Stimulated activated CD4-positive, alpha-beta T cell treated with anti-CD3 and anti-CD28 coated beads, Interleukin-4, amount 100 ng/mL, for 4 hours (primary cell): ENCODE results near the gene PUS1.

Experiments used
- DNase-seq, 2 experiments: peaks; one replicate each; pipeline ENCODE4 v3.0.0-alpha.2; 2020

The PUS1 gene

GRCh38 chr12:131903270-131904255 lies 25.5 kb upstream of the PUS1 start:
- DNase-seq: no peak

- no peak for DNase-seq
These were observed 24.7 kb upstream of the PUS1 start for GRCh38 chr12:131904346-131904745.

DNA sequence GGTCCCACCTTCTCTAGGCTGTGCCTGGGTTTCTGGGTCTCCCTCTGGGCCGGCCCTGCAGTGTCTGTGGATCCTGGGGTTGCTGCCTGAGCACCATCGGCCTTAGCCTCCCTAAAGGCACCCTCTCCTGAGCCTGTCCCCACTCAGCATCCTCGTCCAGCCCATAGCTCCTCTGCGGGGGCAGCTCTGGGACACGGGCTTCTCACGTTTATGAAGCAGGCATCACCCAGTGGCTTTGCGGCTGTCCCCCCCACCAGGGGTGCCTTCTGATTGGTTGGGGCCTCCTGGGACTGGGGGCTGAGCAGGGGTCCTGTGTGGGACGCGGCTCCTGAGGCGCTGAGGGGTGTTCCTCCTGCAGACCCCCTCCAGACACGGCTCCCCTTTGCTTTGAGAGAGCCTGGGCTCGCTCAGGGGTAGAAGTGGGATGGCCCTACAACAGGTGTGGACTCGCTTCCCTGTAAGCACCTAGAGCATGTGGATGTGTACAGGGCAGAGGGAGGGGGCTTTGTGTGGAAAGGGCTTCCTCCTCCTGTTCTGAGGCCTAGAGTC lies 23.9 kb upstream of the PUS1 start:
- DNase-seq: no peak

DNA sequence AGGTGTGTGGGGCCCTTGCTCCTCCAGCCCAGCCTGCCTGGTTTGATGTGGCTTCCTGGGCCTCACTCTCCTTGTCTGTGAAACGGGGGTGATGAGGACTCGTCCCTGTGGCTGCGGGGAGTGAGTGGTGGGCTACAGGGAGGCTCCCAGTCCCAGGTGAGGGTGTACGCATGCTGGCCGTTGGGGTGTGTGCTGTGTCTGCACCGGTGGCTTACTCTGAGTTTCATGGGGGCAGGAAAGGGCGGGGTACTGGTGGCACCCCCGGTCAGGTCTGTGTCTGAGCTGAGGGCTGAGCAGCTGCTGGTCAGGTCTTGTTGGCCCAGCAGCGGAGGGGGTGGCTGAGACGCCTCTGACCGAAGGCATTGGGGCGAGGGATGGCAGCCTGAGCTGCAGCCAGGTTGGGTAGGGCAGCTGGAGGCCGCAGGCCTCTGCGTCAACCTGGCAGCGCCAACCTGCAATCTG lies 23.4 kb upstream of the PUS1 start:
- no peak for DNase-seq

GRCh38 chr12:131907379-131908091 lies 21.5 kb upstream of the PUS1 start:
- DNase-seq: no peak

- no peak for DNase-seq
These were observed 20.7 kb upstream of the PUS1 start for GRCh38 chr12:131908092-131909080.

DNA sequence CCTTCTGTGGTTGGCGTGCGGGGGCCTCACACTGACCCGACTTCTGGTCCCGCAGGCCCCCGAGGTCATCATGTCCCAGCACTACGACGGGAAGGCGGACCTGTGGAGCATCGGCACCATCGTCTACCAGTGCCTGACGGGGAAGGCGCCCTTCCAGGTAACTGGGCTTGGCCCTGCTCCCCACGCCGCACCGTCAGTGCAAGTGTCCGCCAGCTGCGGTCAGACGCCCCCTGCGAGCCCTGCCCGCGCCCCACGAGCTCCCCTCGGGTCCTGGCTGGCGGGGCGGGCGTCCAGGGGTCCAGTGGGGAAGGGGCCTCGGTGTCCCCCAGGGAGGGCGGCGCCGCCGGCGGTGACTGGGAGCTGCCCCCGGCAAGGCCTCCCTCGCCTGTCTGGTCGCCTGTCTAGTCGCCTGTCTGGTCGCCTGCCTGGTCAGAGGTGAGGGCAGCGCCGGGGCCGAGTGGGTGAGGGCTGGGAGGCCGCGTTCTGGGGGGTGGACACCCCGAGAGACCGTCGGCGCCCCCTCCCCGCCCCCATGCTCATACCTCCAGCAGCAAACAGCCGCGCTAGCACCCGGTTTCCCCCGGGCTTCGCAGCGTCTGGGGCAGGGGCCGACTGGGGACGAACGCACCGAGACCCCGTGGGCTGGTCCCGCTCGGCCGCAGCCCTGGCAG lies 19.9 kb upstream of the PUS1 start:
- DNase-seq: no peak

DNA sequence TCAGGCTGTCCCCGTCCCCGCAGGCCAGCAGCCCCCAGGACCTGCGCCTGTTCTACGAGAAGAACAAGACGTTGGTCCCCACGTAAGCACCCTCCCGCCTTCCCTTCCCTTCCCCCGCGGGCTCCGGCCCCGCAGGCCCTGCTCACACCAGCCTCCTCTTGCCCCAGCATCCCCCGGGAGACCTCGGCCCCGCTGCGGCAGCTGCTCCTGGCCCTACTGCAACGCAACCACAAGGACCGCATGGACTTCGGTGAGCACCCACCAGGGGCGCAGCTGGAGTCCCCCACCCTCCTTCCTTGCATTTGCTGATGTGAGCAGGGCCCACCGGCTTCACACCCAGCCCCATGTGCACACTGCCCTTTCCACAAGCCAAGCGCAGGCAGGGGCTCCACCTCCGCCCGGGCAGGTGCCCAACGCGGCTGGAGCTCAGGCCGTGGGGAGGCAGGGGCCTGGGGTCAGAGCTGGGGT lies 19.3 kb upstream of the PUS1 start:
- DNase-seq: no peak

- no peak for DNase-seq
These were observed 18.6 kb upstream of the PUS1 start for GRCh38 chr12:131910302-131911027.

- DNase-seq: no peak
These were observed 17.9 kb upstream of the PUS1 start for GRCh38 chr12:131911028-131911650.

DNA sequence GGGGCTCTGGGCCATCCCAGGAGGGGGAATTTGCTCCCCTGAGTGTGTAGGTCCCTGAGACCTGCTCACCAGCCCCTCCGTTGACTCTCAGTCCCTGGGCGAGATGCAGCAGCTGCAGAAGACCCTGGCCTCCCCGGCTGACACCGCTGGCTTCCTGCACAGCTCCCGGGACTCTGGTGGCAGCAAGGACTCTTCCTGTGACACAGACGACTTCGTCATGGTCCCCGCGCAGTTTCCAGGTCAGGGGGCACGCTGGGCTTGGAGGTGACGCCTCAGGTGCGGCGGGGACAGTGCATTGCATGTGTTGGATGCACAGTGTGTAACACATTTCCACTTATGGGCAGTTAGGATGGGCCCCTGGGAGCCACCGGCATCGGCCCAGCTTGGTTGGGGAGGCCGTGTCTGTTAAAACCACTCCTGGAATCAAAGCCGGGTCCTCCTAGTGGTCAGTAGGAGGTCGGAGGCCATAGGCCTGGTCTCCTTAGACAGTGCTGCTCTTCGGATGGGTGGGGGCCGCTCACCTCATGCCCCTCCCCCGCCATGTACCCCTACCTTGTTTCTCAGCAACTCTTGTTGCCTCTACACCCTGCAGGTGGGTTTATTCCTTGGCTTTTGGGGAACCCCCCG lies 17.1 kb upstream of the PUS1 start:
- no peak for DNase-seq

DNA sequence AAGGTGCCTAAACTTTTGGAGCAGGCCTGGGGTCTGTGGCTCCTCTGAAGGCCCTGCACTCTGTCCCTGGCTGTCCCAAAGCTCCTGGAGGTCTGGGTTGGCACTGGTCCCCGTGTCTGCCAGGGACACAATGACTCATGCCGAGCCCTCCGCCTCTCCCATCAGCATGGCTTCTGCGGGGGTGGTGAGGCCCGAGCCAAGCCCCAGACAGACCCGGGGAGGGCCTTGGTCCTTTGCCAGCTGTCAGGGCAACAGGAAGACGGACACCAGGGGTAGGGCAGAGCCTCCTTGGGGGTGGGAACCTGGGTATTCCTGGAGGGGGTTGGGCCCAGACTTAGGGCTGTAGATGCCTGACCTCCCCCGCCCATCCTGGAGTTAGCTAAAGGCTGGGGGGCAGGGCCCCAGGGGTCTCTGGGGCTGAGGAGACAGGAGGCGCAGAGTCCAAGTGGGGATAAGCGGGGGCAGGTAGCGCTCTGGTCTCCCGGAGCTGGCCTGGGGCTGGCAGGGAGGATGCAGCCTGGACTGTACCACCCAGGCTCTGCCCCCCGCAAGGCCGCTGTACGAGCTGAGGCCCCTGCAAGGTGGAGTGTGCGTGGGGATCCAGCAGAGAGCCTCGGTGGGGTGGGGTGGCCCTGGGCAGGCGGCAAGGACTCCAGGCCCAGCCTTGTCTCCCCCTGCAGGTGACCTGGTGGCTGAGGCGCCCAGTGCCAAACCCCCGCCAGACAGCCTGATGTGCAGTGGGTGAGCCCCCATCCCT lies 16.4 kb upstream of the PUS1 start:
- DNase-seq: no peak

DNA sequence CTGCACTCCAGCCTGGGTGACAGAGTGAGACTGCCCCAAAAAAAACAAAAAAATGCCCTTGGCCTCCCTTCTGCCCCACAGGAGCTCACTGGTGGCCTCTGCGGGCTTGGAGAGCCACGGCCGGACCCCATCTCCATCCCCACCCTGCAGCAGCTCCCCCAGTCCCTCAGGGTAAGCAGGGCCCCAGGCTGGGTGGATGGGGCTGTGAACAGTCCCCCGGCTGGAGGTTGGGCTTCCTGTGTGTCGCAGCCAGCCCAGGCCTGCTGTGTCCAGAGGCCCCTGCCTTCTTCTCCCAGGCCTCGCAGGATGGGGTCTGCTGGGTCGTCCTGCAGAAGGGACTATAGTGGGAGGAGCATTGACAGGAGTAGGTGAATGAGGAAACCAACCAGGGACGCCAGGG lies 15.4 kb upstream of the PUS1 start:
- no peak for DNase-seq

GRCh38 chr12:131914179-131914702 lies 14.8 kb upstream of the PUS1 start:
- no peak for DNase-seq

GRCh38 chr12:131915000-131915689 lies 13.9 kb upstream of the PUS1 start:
- no peak for DNase-seq

- no peak for DNase-seq
These were observed 13.3 kb upstream of the PUS1 start for GRCh38 chr12:131915823-131916222.

DNA sequence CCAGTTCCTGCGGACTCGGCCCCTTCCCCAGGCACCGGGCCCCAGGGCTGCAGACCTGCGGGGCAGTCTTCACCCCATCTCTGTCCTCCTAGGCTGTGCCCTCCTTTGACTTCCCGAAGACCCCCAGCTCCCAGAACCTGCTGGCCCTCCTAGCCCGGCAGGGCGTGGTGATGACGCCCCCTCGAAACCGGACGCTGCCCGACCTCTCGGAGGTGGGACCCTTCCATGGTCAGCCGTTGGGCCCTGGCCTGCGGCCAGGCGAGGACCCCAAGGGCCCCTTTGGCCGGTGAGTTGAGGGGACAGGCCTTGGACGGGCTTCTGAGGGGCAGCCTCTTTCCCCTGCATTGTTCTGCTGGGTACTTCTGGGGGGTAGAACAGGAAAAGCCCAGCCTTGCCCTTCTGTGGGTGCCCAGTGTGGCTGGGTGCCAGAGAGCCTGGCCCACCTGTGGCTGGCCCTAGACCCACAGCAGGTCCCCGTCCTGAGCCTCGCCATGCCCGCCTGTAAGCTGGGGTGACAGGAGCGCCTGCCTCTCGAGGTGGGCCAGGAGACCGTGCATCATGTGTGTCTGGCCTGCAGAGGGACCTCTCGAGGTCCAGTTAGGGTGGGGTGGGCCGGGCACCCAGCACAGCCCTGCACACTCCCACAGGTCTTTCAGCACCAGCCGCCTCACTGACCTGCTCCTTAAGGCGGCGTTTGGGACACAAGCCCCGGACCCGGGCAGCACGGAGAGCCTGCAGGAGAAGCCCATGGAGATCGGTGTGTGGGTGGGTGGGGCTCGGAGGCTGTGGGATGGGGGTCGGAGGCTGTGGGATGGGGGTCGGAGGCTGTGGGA lies 12.6 kb upstream of the PUS1 start:
- no peak for DNase-seq
